NB4 (cell line): Measurements from ENCODE around the gene ARFGEF2.

Experiments
- DNase-seq: peaks from one replicate; pipeline ENCODE4 v3.0.0; 2010; ENCODE audit warnings: low read depth
- H3K4me3 ChIP-seq: one replicate; pipeline ENCODE4 v1.5.1; 2011; ENCODE audit warnings: mild to moderate bottlenecking, low read depth, low read length, moderate library complexity
- MYC ChIP-seq: IDR thresholded peaks from 2 replicates; pipeline ENCODE4 v1.6.1; 2011; ENCODE audit warnings: low read depth, low read length
- POLR2A ChIP-seq: IDR thresholded peaks from 2 replicates; pipeline ENCODE4 v1.6.1; 2011; ENCODE audit warnings: mild to moderate bottlenecking; ENCODE audit not compliant: insufficient read length; ENCODE audit errors: extremely low read depth
- TF ChIP-seq, protein P1 (sequence below): IDR thresholded peaks from 2 replicates; pipeline ENCODE4 v1.6.1; 2011; ENCODE audit warnings: low read depth, low read length
- TF ChIP-seq, protein P2 (sequence below): IDR thresholded peaks from one replicate; pipeline ENCODE4 v1.5.1; 2012; ENCODE audit warnings: low read depth, low read length

Gene ARFGEF2

DNA sequence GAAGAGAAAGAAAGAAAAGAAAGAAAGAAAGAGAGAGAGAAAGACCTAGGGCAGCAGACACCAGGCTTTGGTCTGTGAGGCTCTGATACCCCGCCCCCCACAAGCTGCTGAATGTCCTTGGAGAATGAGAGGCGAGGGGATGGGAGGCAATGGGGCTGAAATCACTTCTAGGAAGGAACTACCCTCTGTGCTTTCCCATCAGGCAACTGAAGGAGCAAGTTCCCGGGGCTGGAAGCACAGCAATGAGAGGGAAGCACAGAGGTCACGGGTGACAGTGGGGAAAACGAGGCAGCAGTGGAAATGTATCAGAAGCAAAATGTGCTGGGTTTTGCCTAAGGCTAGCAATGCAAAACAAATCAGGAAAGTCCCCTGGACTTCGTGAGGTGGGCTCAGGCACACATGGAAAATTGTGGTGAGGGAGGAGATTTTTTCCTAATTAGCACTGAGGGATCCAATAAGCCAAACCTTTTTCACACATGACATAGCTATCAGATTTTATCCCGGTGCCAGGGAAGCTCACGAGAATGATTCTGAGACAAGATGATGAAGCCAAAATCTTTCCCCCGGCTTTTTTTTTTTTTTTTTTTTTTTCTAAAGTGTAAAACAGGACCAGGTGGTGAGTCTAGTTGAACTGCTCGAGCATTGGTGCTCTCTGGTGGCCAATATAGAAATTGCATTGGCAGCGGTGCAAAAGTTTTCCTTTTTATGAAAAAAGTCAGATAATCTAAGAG, 16.8 kb upstream of the ARFGEF2 start:
- peak; percentile 78 for DNase-seq
- no peak overlapping the region for H3K4me3 ChIP-seq
- TF ChIP-seq, protein P1, sequence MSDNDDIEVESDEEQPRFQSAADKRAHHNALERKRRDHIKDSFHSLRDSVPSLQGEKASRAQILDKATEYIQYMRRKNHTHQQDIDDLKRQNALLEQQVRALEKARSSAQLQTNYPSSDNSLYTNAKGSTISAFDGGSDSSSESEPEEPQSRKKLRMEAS, result peak; percentile 61; the same call in 1 of the 2 replicates
- TF ChIP-seq POLR2A, result no peak
- peak; percentile 80 for TF ChIP-seq MYC
- TF ChIP-seq, protein P2, sequence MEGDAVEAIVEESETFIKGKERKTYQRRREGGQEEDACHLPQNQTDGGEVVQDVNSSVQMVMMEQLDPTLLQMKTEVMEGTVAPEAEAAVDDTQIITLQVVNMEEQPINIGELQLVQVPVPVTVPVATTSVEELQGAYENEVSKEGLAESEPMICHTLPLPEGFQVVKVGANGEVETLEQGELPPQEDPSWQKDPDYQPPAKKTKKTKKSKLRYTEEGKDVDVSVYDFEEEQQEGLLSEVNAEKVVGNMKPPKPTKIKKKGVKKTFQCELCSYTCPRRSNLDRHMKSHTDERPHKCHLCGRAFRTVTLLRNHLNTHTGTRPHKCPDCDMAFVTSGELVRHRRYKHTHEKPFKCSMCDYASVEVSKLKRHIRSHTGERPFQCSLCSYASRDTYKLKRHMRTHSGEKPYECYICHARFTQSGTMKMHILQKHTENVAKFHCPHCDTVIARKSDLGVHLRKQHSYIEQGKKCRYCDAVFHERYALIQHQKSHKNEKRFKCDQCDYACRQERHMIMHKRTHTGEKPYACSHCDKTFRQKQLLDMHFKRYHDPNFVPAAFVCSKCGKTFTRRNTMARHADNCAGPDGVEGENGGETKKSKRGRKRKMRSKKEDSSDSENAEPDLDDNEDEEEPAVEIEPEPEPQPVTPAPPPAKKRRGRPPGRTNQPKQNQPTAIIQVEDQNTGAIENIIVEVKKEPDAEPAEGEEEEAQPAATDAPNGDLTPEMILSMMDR, result peak; percentile 82

DNA sequence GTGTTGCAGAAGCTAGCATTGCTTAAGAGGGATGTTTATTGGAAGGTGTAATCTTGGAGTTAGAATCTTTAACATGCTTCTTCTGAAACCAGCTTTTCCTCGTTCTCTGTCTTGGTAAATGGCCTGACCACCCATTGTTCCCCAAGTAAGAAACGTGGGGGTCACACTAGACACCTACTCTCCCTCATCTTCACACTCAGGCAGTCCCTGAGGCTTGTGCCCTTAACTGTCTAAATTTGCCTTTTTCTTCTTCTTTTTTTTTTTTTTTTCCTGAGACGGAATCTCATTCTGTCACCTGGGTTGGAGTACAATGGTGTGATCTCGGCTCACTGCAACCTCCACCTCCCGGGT, 16.2 kb upstream of the ARFGEF2 start:
- no peak overlapping the region for H3K4me3 ChIP-seq
- TF ChIP-seq, protein P2, result no peak
- TF ChIP-seq POLR2A (no peak), MYC (no peak)
- TF ChIP-seq, protein P1, result no peak

DNA sequence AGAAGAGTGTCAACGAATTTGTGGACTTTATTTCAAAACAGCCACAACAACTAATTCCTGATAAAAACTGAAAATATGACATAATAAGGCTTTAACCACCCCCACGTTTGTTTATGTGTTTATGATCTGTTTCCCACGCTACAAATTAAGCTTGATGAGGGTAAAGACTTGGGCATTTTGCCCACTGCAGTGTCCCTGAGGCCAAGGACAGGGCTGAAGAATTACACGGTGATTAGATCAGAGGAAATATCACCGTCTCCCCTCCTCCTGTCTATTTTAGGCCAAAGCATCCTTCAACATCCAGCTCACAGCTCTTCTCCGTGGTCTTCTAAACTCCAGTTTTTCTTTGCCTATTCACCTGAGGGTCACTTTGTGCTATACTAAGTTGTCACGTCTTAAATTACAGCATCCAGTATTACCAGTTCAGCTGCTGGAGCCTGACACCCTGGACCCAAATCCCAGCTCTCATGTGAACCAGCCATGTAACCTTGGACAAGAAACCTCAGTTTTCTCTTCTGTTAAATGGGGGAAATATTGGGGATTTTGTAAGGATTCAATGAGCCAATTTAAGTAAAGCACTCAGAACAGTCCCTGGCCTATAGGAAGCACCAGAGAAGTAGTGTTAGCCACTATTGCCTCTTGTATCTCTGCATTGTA, 15.2 kb upstream of the ARFGEF2 start:
- TF ChIP-seq POLR2A (no peak), MYC (no peak)
- TF ChIP-seq, protein P2, result no peak
- TF ChIP-seq, protein P1, result no peak
- H3K4me3 ChIP-seq, result no peak overlapping the region

More for the DNA sequence above, 16.2 kb upstream of the ARFGEF2 start:
- DNase-seq, result no peak

DNA sequence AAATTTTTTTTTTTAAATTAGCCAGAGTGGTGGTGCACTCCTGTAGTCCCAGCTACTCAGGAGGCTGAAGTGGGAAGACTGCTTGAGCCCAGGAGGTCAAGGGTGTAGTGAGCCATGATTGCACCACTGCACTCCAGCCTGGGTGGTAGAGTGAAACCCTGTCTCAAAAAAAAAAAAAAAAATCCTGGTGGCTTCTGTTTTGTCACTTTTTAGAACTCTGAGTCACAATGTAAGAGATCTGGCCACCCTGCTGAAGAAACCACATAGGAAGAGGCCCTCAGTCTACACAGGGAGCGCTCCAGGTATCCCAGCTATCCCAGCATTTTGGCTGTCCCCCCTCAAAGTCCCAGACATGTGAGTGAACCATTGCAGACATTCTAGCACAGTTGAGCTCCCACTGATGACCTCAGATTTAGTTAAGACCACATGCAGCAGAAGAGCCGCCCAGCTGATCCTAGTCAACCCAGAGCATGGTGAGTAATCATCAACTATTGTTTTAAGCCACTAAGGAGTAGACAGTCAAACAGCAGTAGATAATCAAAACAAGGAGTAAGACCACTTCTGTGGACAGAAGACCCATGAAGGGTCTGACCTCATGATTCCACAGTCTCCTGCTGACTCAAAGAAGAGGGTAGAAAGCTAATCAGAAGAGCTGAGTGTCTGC, 12.7 kb upstream of the ARFGEF2 start:
- TF ChIP-seq, protein P1, result no peak
- TF ChIP-seq MYC, result no peak
- no peak for TF ChIP-seq POLR2A
- TF ChIP-seq, protein P2, result no peak
- no peak overlapping the region for H3K4me3 ChIP-seq
- peak; percentile 30 for DNase-seq

More for the DNA sequence above, 15.2 kb upstream of the ARFGEF2 start:
- DNase-seq, result no peak

DNA sequence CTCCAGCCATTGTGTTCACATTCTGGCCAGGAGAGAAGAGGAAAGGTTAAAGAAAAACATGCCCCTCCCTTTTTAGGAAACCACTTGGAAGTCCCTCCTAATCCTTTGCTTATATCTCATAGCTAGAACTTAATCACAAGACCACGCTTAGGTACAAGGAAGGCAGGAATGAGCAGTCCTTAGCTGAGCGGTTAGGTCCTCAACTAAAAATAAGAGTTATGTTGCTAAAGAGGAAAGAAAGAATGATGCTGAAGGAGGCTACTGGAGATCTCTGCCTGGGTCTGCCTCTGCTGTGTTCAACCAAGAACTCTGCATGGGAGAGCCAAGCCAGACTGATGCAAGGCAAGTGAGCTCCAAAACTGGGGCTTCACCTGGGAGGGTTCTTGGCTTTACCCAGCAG, 11.6 kb upstream of the ARFGEF2 start:
- TF ChIP-seq, protein P2, result no peak
- TF ChIP-seq, protein P1, result no peak
- TF ChIP-seq MYC, result no peak
- no peak for TF ChIP-seq POLR2A
- no peak overlapping the region for H3K4me3 ChIP-seq
- no peak for DNase-seq
